HG03066 (cell line): ENCODE data around the gene COL18A1.

Experiments used
- ATAC-seq: cut with Tn5 transposase; IDR thresholded peaks from one replicate; pipeline ENCODE4 v1.9.1; 2021; ENCODE audit warnings: low read depth; ENCODE audit not compliant: unreplicated experiment

Gene COL18A1

GRCh38 chr21:45381865-45382696 is 22.9 kb upstream of the COL18A1 start:
- no peak for ATAC-seq

- ATAC-seq: no peak
Observed at GRCh38 chr21:45382697-45382997, 22.3 kb upstream of the COL18A1 start.

GRCh38 chr21:45383111-45383614 is 21.8 kb upstream of the COL18A1 start:
- no peak for ATAC-seq

- ATAC-seq: no peak
Observed at GRCh38 chr21:45383615-45384201, 21.3 kb upstream of the COL18A1 start.

GRCh38 chr21:45384656-45385548 is 20.1 kb upstream of the COL18A1 start:
- ATAC-seq: no peak

- no peak for ATAC-seq
Observed at GRCh38 chr21:45385549-45386050, 19.4 kb upstream of the COL18A1 start.

GRCh38 chr21:45386336-45386727 is 18.6 kb upstream of the COL18A1 start:
- ATAC-seq: no peak

GRCh38 chr21:45386728-45387371 is 18.1 kb upstream of the COL18A1 start:
- no peak for ATAC-seq

- no peak for ATAC-seq
Observed at GRCh38 chr21:45387506-45387905, 17.5 kb upstream of the COL18A1 start.

- no peak for ATAC-seq
Observed at GRCh38 chr21:45388011-45388521, 16.9 kb upstream of the COL18A1 start.

- no peak for ATAC-seq
Observed at GRCh38 chr21:45388611-45389296, 16.2 kb upstream of the COL18A1 start.

GRCh38 chr21:45390121-45390751 is 14.7 kb upstream of the COL18A1 start:
- ATAC-seq: no peak

GRCh38 chr21:45390831-45391742 is 13.9 kb upstream of the COL18A1 start:
- ATAC-seq: no peak

- ATAC-seq: no peak
Observed at GRCh38 chr21:45391743-45392572, 13.0 kb upstream of the COL18A1 start.

GRCh38 chr21:45392573-45392971 is 12.4 kb upstream of the COL18A1 start:
- no peak for ATAC-seq

GRCh38 chr21:45393021-45393420 is 11.9 kb upstream of the COL18A1 start:
- ATAC-seq: no peak
